A673 (cell line): Measurements from ENCODE around the gene AGAP1. TPM values are rescaled to one million over a fixed set of nuclear protein-coding genes. Genes with fewer than 3 reads are reported as not detected.

Experiments
- BruUV-seq: library from RNA; stranded (reverse); fragments of 400-500 nt; replicated peaks from 2 replicates; lab custom pipeline; 2021; lab: Mats Ljungman, UMichigan
- CTCF ChIA-PET: fragments of 300-600 bp; sonication (Branson Sonifier 250); formaldehyde crosslinking; loops from one replicate; lab custom pipeline; 2022; ENCODE audit warnings: antibody characterized with exemption; lab: Charles Lee
- POLR2A ChIA-PET: fragments of 300-600 bp; sonication (Branson Sonifier 250); formaldehyde crosslinking; loops from one replicate; lab custom pipeline; 2022; ENCODE audit warnings: antibody characterized with exemption; ENCODE audit not compliant: low non-redundant PET; lab: Charles Lee
- DNase-seq: peaks from one replicate; pipeline ENCODE4 v3.0.0-alpha.2; 2015; ENCODE audit warnings: low spot score
- H3K27ac ChIP-seq: fragments of 200-600 bp; sonication (generic); 2 replicates; pipeline ENCODE4 v1.5.1; 2016; ENCODE audit warnings: mixed run types, low read depth, mild to moderate bottlenecking, mixed read lengths, antibody characterized with exemption, low read length; ENCODE audit not compliant: poor library complexity, severe bottlenecking
- H3K27me3 ChIP-seq: fragments of 200-600 bp; sonication (generic); replicated peaks from 2 replicates; pipeline ENCODE4 v1.6.1; 2017; ENCODE audit warnings: mixed run types, low read depth, mild to moderate bottlenecking, mixed read lengths, antibody characterized with exemption, low read length; ENCODE audit not compliant: insufficient read depth, poor library complexity
- H3K36me3 ChIP-seq: fragments of 200-600 bp; sonication (generic); 2 replicates; pipeline ENCODE4 v1.6.1; 2016; ENCODE audit warnings: mixed run types, mild to moderate bottlenecking, mixed read lengths, antibody characterized with exemption, low read length; ENCODE audit not compliant: insufficient read depth, poor library complexity, severe bottlenecking
- H3K4me1 ChIP-seq: fragments of 200-600 bp; sonication (generic); 2 replicates; pipeline ENCODE4 v1.6.1; 2017; ENCODE audit warnings: mixed run types, mild to moderate bottlenecking, mixed read lengths, antibody characterized with exemption, low read length; ENCODE audit not compliant: insufficient read depth, poor library complexity, severe bottlenecking
- H3K4me3 ChIP-seq: fragments of 200-600 bp; sonication (generic); 2 replicates; pipeline ENCODE4 v1.5.1; 2016; ENCODE audit warnings: low read depth, mixed run types, mild to moderate bottlenecking, mixed read lengths, low read length; ENCODE audit not compliant: poor library complexity, severe bottlenecking
- H3K9me3 ChIP-seq: fragments of 200-600 bp; sonication (generic); 2 replicates; pipeline ENCODE4 v1.6.1; 2016; ENCODE audit warnings: mixed run types, low read depth, mild to moderate bottlenecking, mixed read lengths, antibody characterized with exemption, low read length; ENCODE audit not compliant: poor library complexity, severe bottlenecking
- CTCF ChIP-seq: fragments of 300-800, 200-600 bp; sonication (generic); conservative IDR thresholded peaks from 2 replicates; pipeline ENCODE4 v1.5.1; 2017; ENCODE audit warnings: low read depth, mild to moderate bottlenecking, antibody characterized with exemption, low read length, moderate library complexity, mixed read lengths
- EZH2 ChIP-seq: fragments of 200-600 bp; sonication (generic); IDR thresholded peaks from 2 replicates; pipeline ENCODE4 v1.6.1; 2017; ENCODE audit warnings: borderline replicate concordance, low read depth, mild to moderate bottlenecking, mixed read lengths, antibody characterized with exemption, low read length; ENCODE audit not compliant: poor library complexity, severe bottlenecking
- intact Hi-C: fragments of 100-400 bp; cut with micrococcal nuclease; formaldehyde crosslinking; loops from one replicate; pipeline ENCODE4 v1.10.0; 2022; ENCODE audit not compliant: unreplicated experiment
- total RNA-seq: library from RNA; stranded (reverse); gene quantifications from 2 replicates; pipeline ENCODE4 v1.2.3, GENCODE V29; 2021

The AGAP1 gene
- total RNA-seq, 1 experiment from 2014 or later, result 25.3 TPM

DNA sequence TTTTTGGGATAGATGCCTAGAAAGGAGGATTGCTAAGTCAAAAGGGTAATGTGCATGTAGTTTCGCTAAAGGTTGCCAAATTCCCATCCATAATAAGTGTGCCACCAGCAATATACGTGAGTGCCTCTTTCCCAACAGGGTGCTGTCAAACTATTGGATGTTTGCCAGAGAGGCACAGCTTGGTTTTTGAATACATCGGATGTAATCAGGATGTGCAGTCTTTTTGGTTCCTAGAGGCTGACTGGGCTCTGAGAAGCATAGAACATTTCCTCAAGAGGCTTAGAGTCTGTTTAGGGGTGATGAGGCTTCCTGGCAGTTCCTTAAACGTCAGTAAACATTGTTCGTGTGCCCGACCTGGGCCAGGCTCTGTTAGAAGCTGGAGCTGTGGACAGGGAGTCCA lies 28.0 kb downstream of the AGAP1 start:
- TF ChIP-seq EZH2, result no peak
- TF ChIP-seq CTCF, result no peak
- no peaks in the 10 kb centered on the region for H3K27me3 ChIP-seq
- POLR2A ChIA-PET, result interaction anchor here (0.6 kb wide), 1 partner anchor 11 kb away, joined by 3 read pairs; no protein-coding TSS in a partner anchor
- H3K4me1 ChIP-seq, result peaks cover 16% of the 10 kb centered on the region
- CTCF ChIA-PET, result interaction anchor here (0.6 kb wide), 1 partner anchor 72 kb away, joined by 3 read pairs; no protein-coding TSS in a partner anchor
- peak; percentile 84 for DNase-seq
- no peaks in the 10 kb centered on the region for H3K36me3 ChIP-seq
- intact Hi-C loops, result no loop called here
- H3K4me3 ChIP-seq, result no peak overlapping the region
- no peaks in the 10 kb centered on the region for H3K9me3 ChIP-seq
- no TSS peak for BruUV-seq
- no peak overlapping the region for H3K27ac ChIP-seq

DNA sequence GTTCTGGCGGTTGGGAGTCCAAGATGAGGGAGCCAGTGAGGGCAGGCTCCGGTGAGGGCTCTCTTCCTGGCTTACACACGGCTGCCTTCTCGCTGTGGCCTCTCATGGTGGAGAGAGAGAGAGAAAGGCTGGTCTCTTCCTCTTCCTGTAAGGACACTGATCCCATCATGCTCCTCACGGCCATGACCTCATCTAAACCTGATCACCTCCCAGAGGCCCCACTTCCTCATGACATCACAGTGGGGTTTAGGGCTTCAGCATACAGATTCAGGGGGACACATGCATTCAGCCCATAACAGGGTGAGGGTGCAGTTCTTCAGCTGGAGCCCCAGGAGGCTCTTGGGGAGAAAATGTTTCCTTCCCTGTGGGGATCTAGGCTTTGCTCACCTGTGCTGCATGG lies 29.2 kb downstream of the AGAP1 start:
- CTCF ChIA-PET, result no interaction called here
- H3K4me3 ChIP-seq, result no peak overlapping the region
- H3K4me1 ChIP-seq, result peaks cover 15% of the 10 kb centered on the region
- no TSS peak for BruUV-seq
- intact Hi-C loops, result no loop called here
- no peaks in the 10 kb centered on the region for H3K36me3 ChIP-seq
- H3K27ac ChIP-seq, result no peak overlapping the region
- H3K27me3 ChIP-seq, result no peaks in the 10 kb centered on the region
- POLR2A ChIA-PET, result no interaction called here
- no peak for DNase-seq
- no peak for TF ChIP-seq EZH2
- no peak for TF ChIP-seq CTCF
- no peaks in the 10 kb centered on the region for H3K9me3 ChIP-seq

DNA sequence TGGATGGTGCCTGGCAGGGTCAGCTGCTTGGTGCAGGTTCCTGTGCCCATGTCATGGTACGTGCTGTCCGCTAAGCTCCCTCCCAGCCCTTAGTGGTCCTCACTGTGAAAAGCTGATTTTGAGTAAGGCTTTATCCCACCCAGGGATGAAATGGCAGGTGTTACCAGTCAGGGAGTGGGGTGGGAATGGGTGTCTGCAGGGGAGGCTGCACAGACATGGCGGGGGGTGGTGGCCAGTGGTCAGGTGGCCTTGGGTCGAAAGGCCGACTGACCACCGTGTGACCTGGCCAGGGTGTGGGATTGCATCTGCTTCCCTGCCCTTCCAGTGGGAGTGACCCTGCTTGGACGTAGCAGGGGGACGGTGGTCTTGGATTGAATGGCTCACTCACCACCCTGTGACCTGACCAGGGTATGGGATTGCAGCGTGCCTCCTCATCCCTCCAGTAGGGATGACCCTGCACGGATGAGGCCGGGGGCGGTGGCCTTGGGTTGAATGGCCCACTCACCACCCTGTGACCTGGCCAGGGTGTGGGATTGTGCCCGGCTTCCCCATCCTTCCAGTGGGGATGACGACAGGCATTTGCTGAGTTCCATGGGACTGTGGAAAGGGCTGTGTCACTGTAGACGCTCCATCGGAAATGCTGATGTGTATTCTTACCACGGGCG lies 29.8 kb downstream of the AGAP1 start:
- Histone ChIP-seq H3K27me3 (no peaks in the 10 kb centered on the region), H3K9me3 (no peaks in the 10 kb centered on the region), H3K27ac (no peak overlapping the region), H3K4me3 (no peak overlapping the region), H3K4me1 (peaks cover 10% of the 10 kb centered on the region), H3K36me3 (no peaks in the 10 kb centered on the region)
- BruUV-seq, result no TSS peak
- ChIA-PET POLR2A (no interaction called here), CTCF (no interaction called here)
- intact Hi-C loops, result no loop called here
- no peak for DNase-seq
- TF ChIP-seq CTCF, result no peak
- no peak for TF ChIP-seq EZH2
